Measurements from ENCODE around the gene VAC14. TPM values are rescaled to one million over a fixed set of nuclear protein-coding genes. Genes with fewer than 3 reads are reported as not detected.
"Not testable (repeated sequence)": the region's sequence is repeated elsewhere in the genome, so short reads cannot be mapped to it uniquely, and the experiment has no call there.

The VAC14 gene
- total and polyA plus RNA-seq, 3 donors from 2014 or later: 41.0 to 80.5 (median 61.8) TPM

DNA sequence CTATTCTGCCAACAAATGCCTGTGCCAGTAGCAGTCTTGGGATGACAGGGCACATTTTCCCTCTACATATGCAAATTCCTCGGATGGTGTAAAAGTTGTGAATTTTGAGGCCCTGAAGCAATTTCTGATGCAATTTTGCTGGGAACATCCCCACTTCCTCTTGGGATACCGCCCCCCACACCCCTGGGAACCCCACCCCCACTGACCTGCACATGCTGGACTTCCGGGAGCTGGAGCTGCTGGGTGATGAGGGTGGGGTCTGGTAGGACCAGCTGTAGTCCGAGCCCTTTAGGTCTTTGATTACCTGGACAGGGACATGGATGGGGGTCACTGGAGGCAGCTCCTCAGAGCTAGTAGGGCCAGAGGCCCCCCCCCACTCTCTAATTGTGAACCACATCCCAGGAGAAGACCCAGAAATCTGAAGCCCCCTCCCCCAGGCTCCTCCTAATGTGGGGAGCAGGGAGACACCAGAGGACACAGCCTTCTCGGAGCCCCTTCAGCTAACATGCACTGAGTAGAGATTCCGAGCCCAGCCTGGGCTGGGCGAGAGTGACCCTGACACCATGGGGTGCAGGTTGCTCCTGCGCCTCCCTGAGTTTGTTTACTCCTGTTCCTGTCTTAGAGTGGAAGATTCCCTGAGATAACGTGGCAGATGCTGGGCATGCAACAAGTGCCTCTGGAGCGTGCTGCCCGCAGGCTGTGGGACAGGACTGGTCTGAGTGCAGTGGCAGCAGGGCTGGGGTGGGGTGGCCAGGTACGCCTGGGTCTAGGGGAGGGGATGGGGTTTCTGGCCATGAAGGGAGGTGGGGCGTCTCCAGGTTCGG lies 124.1 kb downstream of the VAC14 start:
- intact Hi-C loops (cut with DNase I; ENCODE audit: low total_unique reads): loop anchor here (5.0 kb wide), 1 partner anchor 95 kb away; no protein-coding TSS in a partner anchor
- H3K9me3 ChIP-seq: no peaks in the 10 kb centered on the region
- no peak for DNase-seq
- H3K4me1 ChIP-seq: peaks cover 13% of the 10 kb centered on the region
- no peak overlapping the region for H3K27ac ChIP-seq
- WGBS, 2 donors: 91 to 94% methylated on average over 3 to 14 of the region's 14 CpGs
- no peaks in the 10 kb centered on the region for H3K27me3 ChIP-seq
- TF ChIP-seq, protein P1, sequence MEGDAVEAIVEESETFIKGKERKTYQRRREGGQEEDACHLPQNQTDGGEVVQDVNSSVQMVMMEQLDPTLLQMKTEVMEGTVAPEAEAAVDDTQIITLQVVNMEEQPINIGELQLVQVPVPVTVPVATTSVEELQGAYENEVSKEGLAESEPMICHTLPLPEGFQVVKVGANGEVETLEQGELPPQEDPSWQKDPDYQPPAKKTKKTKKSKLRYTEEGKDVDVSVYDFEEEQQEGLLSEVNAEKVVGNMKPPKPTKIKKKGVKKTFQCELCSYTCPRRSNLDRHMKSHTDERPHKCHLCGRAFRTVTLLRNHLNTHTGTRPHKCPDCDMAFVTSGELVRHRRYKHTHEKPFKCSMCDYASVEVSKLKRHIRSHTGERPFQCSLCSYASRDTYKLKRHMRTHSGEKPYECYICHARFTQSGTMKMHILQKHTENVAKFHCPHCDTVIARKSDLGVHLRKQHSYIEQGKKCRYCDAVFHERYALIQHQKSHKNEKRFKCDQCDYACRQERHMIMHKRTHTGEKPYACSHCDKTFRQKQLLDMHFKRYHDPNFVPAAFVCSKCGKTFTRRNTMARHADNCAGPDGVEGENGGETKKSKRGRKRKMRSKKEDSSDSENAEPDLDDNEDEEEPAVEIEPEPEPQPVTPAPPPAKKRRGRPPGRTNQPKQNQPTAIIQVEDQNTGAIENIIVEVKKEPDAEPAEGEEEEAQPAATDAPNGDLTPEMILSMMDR (IDR thresholded peaks at IDR 0.05): no peak
- TF ChIP-seq POLR2A (IDR thresholded peaks at IDR 0.05): no peak
- no peaks in the 10 kb centered on the region for H3K36me3 ChIP-seq (ENCODE audit: low read depth, missing control alignments)
- no peak overlapping the region for H3K4me3 ChIP-seq

- H3K27ac ChIP-seq: no peak overlapping the region
- 69 to 71% methylated on average over 7 of the region's 7 CpGs for WGBS, 2 donors
- H3K4me3 ChIP-seq: no peak overlapping the region
- no peaks in the 10 kb centered on the region for H3K27me3 ChIP-seq
- TF ChIP-seq, protein P1 (IDR thresholded peaks at IDR 0.05): no peak
- TF ChIP-seq POLR2A (IDR thresholded peaks at IDR 0.05): no peak
- H3K4me1 ChIP-seq: peaks cover 4% of the 10 kb centered on the region
- no peaks in the 10 kb centered on the region for H3K9me3 ChIP-seq
- intact Hi-C loops (cut with DNase I; ENCODE audit: low total_unique reads): loop anchor here (5.0 kb wide), 1 partner anchor 96 kb away; no protein-coding TSS in a partner anchor
- DNase-seq: no peak
- no peaks in the 10 kb centered on the region for H3K36me3 ChIP-seq (ENCODE audit: low read depth, missing control alignments)
Measured at GRCh38 chr16:70675851-70676513, 125.0 kb downstream of the VAC14 start.

GRCh38 chr16:70674221-70675014 lies 126.5 kb downstream of the VAC14 start:
- H3K27ac ChIP-seq: no peak overlapping the region
- intact Hi-C loops (cut with DNase I; ENCODE audit: low total_unique reads): loop anchor here (5.0 kb wide), 1 partner anchor 98 kb away; no protein-coding TSS in a partner anchor
- 86 to 92% methylated on average over 18 of the region's 18 CpGs for WGBS, 2 donors
- DNase-seq: no peak
- no peaks in the 10 kb centered on the region for H3K36me3 ChIP-seq (ENCODE audit: low read depth, missing control alignments)
- no peak overlapping the region for H3K4me3 ChIP-seq
- H3K4me1 ChIP-seq: no peaks in the 10 kb centered on the region
- H3K27me3 ChIP-seq: no peaks in the 10 kb centered on the region
- TF ChIP-seq POLR2A (IDR thresholded peaks at IDR 0.05): no peak
- TF ChIP-seq, protein P1 (IDR thresholded peaks at IDR 0.05): no peak
- no peaks in the 10 kb centered on the region for H3K9me3 ChIP-seq

- H3K27ac ChIP-seq; H3K4me1 ChIP-seq; DNase-seq; intact Hi-C loops (cut with DNase I; ENCODE audit: low total_unique reads); H3K27me3 ChIP-seq; H3K4me3 ChIP-seq; H3K9me3 ChIP-seq; H3K36me3 ChIP-seq (ENCODE audit: low read depth, missing control alignments): not testable (repeated sequence)
- WGBS, 2 donors: 94 to 96% methylated on average over 4 of the region's 4 CpGs
Measured at GRCh38 chr16:70670938-70671337, 130.0 kb downstream of the VAC14 start.

DNA sequence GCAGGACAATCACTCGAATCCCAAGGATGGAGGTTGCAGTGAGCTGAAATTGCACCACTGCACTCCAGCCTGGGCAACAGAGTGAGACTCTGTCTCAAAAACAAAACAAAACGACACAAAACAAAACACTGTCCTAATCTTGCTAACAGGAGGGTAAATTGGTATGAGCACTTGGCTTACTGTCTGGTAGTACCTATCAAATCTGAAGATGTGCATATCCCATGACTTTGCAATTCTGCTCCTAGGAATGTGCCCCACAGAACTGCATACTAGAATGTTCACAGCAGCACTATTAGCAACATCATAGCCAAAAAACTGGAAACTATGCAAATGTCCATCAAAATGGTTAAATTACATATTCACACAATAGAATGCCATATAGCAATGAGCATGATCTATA lies 130.8 kb downstream of the VAC14 start:
- TF ChIP-seq POLR2A (IDR thresholded peaks at IDR 0.05): no peak
- TF ChIP-seq, protein P1 (IDR thresholded peaks at IDR 0.05): no peak
- H3K4me3 ChIP-seq: no peak overlapping the region
- no peaks in the 10 kb centered on the region for H3K27me3 ChIP-seq
- no peaks in the 10 kb centered on the region for H3K4me1 ChIP-seq
- 92 to 98% methylated on average over 2 of the region's 2 CpGs for WGBS, 2 donors
- intact Hi-C loops (cut with DNase I; ENCODE audit: low total_unique reads): no loop called here
- no peaks in the 10 kb centered on the region for H3K36me3 ChIP-seq (ENCODE audit: low read depth, missing control alignments)
- no peak for DNase-seq
- no peak overlapping the region for H3K27ac ChIP-seq
- H3K9me3 ChIP-seq: no peaks in the 10 kb centered on the region
